Stimulated activated CD4-positive, alpha-beta T cell treated with anti-CD3 and anti-CD28 coated beads, Interleukin-2, amount 100 ng/mL, for 4 hours (primary cell): ENCODE measurements around the gene FNBP1.

Experiments used
- DNase-seq: peaks from one replicate; pipeline ENCODE4 v3.0.0-alpha.2; 2020; ENCODE audit warnings: low read depth

FNBP1 gene

GRCh38 chr9:130042885-130043653 is at the start of gene FNBP1:
Gene FNBP1, minus strand, starts transcription at chr9:130043189. Its CDS starts 214 bp downstream, at chr9:130042975.
- peak; percentile 71 for DNase-seq

- no peak for DNase-seq
Observed at GRCh38 chr9:130090915-130091314, 47.9 kb upstream of the FNBP1 start.

GRCh38 chr9:130089141-130089540 is 46.2 kb upstream of the FNBP1 start:
- no peak for DNase-seq

GRCh38 chr9:130088051-130088450 is 45.1 kb upstream of the FNBP1 start:
- DNase-seq, result no peak

GRCh38 chr9:130084337-130084736 is 41.3 kb upstream of the FNBP1 start:
- DNase-seq, result no peak

- no peak for DNase-seq
Observed at GRCh38 chr9:130078547-130078946, 35.6 kb upstream of the FNBP1 start.

GRCh38 chr9:130073373-130073772 is 30.4 kb upstream of the FNBP1 start:
- no peak for DNase-seq

- DNase-seq, result no peak
Observed at GRCh38 chr9:130072515-130073235, 29.7 kb upstream of the FNBP1 start.

GRCh38 chr9:130069048-130069447 is 26.1 kb upstream of the FNBP1 start:
- DNase-seq, result no peak

- no peak for DNase-seq
Observed at GRCh38 chr9:130064621-130065020, 21.6 kb upstream of the FNBP1 start.

GRCh38 chr9:130062750-130063149 is 19.8 kb upstream of the FNBP1 start:
- DNase-seq, result no peak

GRCh38 chr9:130060296-130060695 is 17.3 kb upstream of the FNBP1 start:
- DNase-seq, result no peak

- no peak for DNase-seq
Observed at GRCh38 chr9:130058887-130059286, 15.9 kb upstream of the FNBP1 start.

- DNase-seq, result no peak
Observed at GRCh38 chr9:130058154-130058553, 15.2 kb upstream of the FNBP1 start.

GRCh38 chr9:130054820-130055219 is 11.8 kb upstream of the FNBP1 start:
- DNase-seq, result no peak

GRCh38 chr9:130054325-130054786 is 11.4 kb upstream of the FNBP1 start:
- DNase-seq, result no peak

GRCh38 chr9:130053504-130054324 is 10.7 kb upstream of the FNBP1 start, which contains the start of gene GPR107:
Gene GPR107, plus strand, starts transcription at chr9:130053906. Its CDS starts 27 bp downstream, at chr9:130053933.
- peak; percentile 72 for DNase-seq

- DNase-seq, result no peak
Observed at GRCh38 chr9:130053109-130053503, 10.1 kb upstream of the FNBP1 start.

GRCh38 chr9:130051855-130052254 is 8.9 kb upstream of the FNBP1 start:
- DNase-seq, result no peak

- no peak for DNase-seq
Observed at GRCh38 chr9:130050462-130050861, 7.5 kb upstream of the FNBP1 start.

GRCh38 chr9:130049431-130050210 is 6.6 kb upstream of the FNBP1 start:
- DNase-seq, result no peak
